OCI-LY3 (cell line): ENCODE results near the gene HNF1B.

Source experiments
- H2AFZ ChIP-seq: fragments of 200-600, 300-600 bp; shearing (Covaris generic); 2 replicates; pipeline ENCODE4 v1.6.0; 2014; ENCODE audit warnings: antibody characterized with exemption, low read depth, low read length
- H3K27ac ChIP-seq: fragments of 200-600, 300-600 bp; sonication (generic); 2 replicates; pipeline ENCODE4 v1.5.1; 2014; ENCODE audit warnings: mild to moderate bottlenecking, low read length, moderate library complexity, mixed read lengths
- H3K27me3 ChIP-seq: fragments of 200-600, 300-600 bp; sonication (generic); 2 replicates; pipeline ENCODE4 v1.6.1; 2014; ENCODE audit warnings: low read depth, low read length, mixed read lengths
- H3K36me3 ChIP-seq: fragments of 200-600, 300-600 bp; sonication (generic); replicated peaks from 2 replicates; pipeline ENCODE3; 2014; ENCODE audit warnings: low read depth, low read length, mixed read lengths
- H3K4me1 ChIP-seq: fragments of 300-600, 200-600 bp; sonication (generic); 2 replicates; pipeline ENCODE4 v1.6.1; 2014; ENCODE audit warnings: low read length, mixed read lengths
- H3K4me2 ChIP-seq: fragments of 200-600, 300-600 bp; sonication (generic); 2 replicates; pipeline ENCODE4 v1.6.1; 2014; ENCODE audit warnings: low read length, mixed read lengths
- H3K4me3 ChIP-seq: fragments of 300-600, 200-600 bp; sonication (generic); 2 replicates; pipeline ENCODE4 v1.5.1; 2014; ENCODE audit warnings: antibody characterized with exemption, mild to moderate bottlenecking, low read length, moderate library complexity
- H3K79me2 ChIP-seq: fragments of 300-600, 200-600 bp; shearing (Covaris generic); 2 replicates; pipeline ENCODE4 v1.6.1; 2014; ENCODE audit warnings: mild to moderate bottlenecking, low read length, mixed read lengths
- H3K9ac ChIP-seq: fragments of 300-600, 200-600 bp; shearing (Covaris generic); 2 replicates; pipeline ENCODE4 v1.6.0; 2014; ENCODE audit warnings: mild to moderate bottlenecking, low read length, moderate library complexity
- H3K9me3 ChIP-seq: fragments of 200-600, 300-600 bp; shearing (Covaris generic); 2 replicates; pipeline ENCODE4 v1.6.1; 2014; ENCODE audit warnings: low read length, mixed read lengths; ENCODE audit not compliant: insufficient read depth
- H4K20me1 ChIP-seq: fragments of 200-600, 300-600 bp; sonication (generic); 2 replicates; pipeline ENCODE4 v1.6.1; 2016; ENCODE audit warnings: low read length, mixed read lengths; ENCODE audit not compliant: insufficient read depth
- EZH2phosphoT487 ChIP-seq: fragments of 200-600 bp; shearing (Covaris generic); IDR thresholded peaks from 2 replicates; pipeline ENCODE4 v1.6.1; 2018; ENCODE audit warnings: antibody characterized with exemption, mixed run types, low read depth
- TF ChIP-seq, protein P1 (sequence below): fragments of 200-600, 300-600 bp; sonication (generic); IDR thresholded peaks from 2 replicates; pipeline ENCODE4 v1.5.1; 2014; ENCODE audit warnings: antibody characterized with exemption, low read length, low read depth

The HNF1B gene

DNA sequence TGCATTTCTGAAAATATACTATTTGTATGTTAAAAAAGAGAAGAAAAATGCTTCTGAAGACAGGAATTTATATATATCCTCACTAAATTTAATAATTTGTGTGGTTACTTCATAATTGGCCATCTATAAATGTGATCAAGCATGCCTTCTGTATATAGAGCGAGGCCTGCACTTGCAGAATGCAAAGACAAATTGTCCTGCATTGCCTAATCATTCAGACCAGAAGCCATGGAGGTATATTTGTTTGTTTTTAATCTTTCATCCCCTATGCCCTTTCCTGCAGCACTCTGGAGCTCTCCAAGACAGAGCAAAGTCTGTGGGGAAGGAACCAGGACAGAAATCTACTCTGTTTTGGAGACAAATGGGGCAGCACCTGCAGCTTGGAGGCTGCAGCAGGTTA, 77.8 kb downstream of the HNF1B start:
- Histone ChIP-seq H3K4me1 (no peaks in the 10 kb centered on the region), H3K4me3 (no peak overlapping the region), H3K27me3 (0 out of 2 replicates have a peak, but pooled peaks cover 6% of the 10 kb centered on the region)

DNA sequence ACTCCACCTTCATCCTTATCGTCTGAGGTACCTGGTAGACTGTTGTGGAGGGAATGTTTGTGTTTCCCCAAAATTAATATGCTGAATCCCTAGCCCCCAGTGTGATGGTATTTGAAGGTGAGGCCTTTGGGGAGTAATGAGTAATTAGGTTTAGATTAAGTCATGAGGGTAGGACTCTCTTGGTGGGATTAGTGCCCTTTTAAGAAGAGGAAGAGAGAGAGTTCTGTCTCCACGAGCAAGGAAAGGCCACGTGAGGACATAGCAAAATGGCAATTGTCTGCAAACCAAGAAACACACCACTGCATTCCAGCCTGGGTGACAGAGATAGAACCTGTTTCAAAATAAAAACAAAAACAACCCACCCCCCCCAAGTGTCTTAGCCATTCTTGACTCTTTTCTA, 80.6 kb downstream of the HNF1B start:
- Histone ChIP-seq H3K9ac (no peak overlapping the region), H3K27ac (no peak overlapping the region), H3K9me3 (no peaks in the 10 kb centered on the region), H3K4me1 (no peaks in the 10 kb centered on the region), H3K27me3 (0 out of 2 replicates have a peak, but pooled peaks cover 6% of the 10 kb centered on the region), H3K4me3 (no peak overlapping the region), H3K79me2 (no peaks in the 10 kb centered on the region), H3K36me3 (no peaks in the 10 kb centered on the region), H2AFZ (no peak overlapping the region), H4K20me1 (no peaks in the 10 kb centered on the region), H3K4me2 (no peak overlapping the region)
- no peak for TF ChIP-seq EZH2phosphoT487
- TF ChIP-seq, protein P1, sequence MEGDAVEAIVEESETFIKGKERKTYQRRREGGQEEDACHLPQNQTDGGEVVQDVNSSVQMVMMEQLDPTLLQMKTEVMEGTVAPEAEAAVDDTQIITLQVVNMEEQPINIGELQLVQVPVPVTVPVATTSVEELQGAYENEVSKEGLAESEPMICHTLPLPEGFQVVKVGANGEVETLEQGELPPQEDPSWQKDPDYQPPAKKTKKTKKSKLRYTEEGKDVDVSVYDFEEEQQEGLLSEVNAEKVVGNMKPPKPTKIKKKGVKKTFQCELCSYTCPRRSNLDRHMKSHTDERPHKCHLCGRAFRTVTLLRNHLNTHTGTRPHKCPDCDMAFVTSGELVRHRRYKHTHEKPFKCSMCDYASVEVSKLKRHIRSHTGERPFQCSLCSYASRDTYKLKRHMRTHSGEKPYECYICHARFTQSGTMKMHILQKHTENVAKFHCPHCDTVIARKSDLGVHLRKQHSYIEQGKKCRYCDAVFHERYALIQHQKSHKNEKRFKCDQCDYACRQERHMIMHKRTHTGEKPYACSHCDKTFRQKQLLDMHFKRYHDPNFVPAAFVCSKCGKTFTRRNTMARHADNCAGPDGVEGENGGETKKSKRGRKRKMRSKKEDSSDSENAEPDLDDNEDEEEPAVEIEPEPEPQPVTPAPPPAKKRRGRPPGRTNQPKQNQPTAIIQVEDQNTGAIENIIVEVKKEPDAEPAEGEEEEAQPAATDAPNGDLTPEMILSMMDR = no peak

More for the DNA sequence above, 77.8 kb downstream of the HNF1B start:
- Histone ChIP-seq H3K27ac (no peak overlapping the region), H4K20me1 (no peaks in the 10 kb centered on the region), H2AFZ (no peak overlapping the region), H3K9ac (no peak overlapping the region), H3K36me3 (no peaks in the 10 kb centered on the region), H3K4me2 (no peak overlapping the region), H3K79me2 (no peaks in the 10 kb centered on the region), H3K9me3 (no peaks in the 10 kb centered on the region)
- TF ChIP-seq, protein P1 = no peak
- no peak for TF ChIP-seq EZH2phosphoT487

DNA sequence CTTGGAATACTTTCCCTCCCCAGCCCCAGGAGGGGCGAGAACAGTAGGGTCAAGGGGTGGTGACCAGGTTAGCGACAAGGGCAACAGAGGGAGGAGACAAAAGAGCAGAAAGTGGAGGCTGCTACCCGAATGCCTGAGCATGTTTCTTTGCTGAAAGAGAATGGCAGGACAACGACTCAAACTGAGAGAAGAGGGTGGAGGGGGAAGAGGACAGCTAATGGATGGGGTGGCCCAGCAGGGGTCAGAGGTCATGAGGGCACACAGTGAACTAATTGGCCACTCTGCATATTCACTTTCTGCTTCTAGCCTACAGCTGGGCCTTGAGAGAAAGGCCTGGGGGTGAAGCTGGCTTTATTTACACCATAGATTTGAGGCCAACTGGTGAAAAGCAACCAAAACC, 82.5 kb downstream of the HNF1B start:
- no peak overlapping the region for H3K9ac ChIP-seq
- H3K9me3 ChIP-seq = no peaks in the 10 kb centered on the region
- no peaks in the 10 kb centered on the region for H3K79me2 ChIP-seq
- H3K4me3 ChIP-seq = no peak overlapping the region
- H3K4me1 ChIP-seq = no peaks in the 10 kb centered on the region
- H3K27ac ChIP-seq = no peak overlapping the region
- H4K20me1 ChIP-seq = no peaks in the 10 kb centered on the region
- no peaks in the 10 kb centered on the region for H3K36me3 ChIP-seq
- H3K27me3 ChIP-seq = no peaks in the 10 kb centered on the region
- TF ChIP-seq EZH2phosphoT487 = no peak
- TF ChIP-seq, protein P1 = no peak
- no peak overlapping the region for H2AFZ ChIP-seq
- H3K4me2 ChIP-seq = no peak overlapping the region

DNA sequence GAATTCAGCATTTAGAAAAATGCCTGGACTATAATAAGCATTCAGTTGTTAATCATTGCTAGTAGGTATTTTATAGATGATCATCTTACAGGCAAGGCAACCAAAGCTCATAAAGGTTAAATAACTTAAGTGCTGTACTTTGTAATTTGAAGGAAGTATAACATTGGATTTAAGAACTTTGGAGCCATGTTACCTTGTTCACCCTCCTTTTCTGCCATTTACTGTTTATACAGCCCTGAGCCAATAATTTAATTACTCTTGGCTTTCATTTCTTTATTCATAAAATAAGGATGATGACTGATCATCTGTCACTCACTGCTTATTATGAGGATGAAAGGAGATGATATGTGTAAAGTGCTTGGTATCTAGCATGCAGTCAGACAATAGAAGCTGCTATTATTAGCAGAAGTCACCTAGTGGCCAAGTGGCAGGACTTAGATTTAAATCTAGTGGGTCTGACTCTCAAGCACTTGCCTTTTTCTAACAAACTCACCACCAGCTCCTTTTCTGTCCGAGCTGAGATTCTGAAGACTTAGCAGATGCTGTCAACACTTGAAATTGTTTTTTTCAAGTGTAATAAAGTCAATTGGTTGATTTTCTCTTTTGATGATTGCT, 83.4 kb downstream of the HNF1B start:
- Histone ChIP-seq H4K20me1 (no peaks in the 10 kb centered on the region), H3K27me3 (no peaks in the 10 kb centered on the region), H3K9ac (no peak overlapping the region), H3K36me3 (no peaks in the 10 kb centered on the region), H3K9me3 (no peaks in the 10 kb centered on the region), H3K4me1 (no peaks in the 10 kb centered on the region), H2AFZ (no peak overlapping the region), H3K27ac (no peak overlapping the region), H3K79me2 (no peaks in the 10 kb centered on the region), H3K4me3 (no peak overlapping the region), H3K4me2 (no peak overlapping the region)
- TF ChIP-seq, protein P1 = no peak
- TF ChIP-seq EZH2phosphoT487 = no peak
